Activated CD4-positive, alpha-beta T cell treated with anti-CD3 and anti-CD28 coated beads for 48 hours (primary cell): Measurements from ENCODE around the gene KIAA0513.
"Not testable (repeated sequence)": the region's sequence is repeated elsewhere in the genome, so short reads cannot be mapped to it uniquely, and the experiment has no call there.

Experiments used
- DNase-seq: peaks from one replicate; pipeline ENCODE4 v3.0.0-alpha.2; 2020

KIAA0513 gene

DNA sequence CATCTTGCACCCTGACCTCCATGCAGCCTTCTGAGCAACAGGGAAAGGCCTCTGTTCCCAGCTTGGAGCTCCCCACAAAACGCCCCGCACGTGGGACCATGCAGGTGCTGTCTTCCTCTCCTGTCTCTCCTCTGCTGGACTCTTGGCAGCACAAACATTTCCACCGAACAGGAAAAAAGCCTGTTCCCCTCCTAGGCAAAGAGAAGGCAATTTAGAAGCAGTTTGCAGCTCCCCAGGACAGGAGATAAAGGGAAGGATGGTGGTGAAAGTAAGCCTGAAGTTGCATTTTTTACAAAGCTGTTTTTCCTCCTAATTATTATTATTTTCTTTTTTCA, 92.4 kb downstream of the KIAA0513 start:
- DNase-seq, result no peak

DNA sequence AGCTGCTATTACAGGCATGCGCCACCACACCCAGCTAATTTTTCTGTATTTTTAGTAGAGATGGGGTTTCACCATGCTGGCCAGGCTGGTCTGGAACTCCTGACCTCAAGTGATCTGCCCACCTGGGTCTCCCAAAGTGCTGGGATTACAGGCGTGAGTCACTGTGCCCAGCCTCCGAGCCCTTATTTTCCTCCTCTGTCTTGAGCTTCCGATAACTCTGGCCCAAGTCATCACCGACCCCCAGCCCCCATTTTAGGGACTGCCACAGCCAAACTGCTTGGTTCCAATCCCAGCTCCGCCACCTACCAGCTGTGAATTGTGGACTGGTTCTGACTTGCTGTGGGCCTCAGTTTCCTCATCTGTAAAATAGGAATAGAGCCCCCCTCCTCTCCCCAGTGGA, 95.8 kb downstream of the KIAA0513 start:
- DNase-seq, result not testable (repeated sequence)

DNA sequence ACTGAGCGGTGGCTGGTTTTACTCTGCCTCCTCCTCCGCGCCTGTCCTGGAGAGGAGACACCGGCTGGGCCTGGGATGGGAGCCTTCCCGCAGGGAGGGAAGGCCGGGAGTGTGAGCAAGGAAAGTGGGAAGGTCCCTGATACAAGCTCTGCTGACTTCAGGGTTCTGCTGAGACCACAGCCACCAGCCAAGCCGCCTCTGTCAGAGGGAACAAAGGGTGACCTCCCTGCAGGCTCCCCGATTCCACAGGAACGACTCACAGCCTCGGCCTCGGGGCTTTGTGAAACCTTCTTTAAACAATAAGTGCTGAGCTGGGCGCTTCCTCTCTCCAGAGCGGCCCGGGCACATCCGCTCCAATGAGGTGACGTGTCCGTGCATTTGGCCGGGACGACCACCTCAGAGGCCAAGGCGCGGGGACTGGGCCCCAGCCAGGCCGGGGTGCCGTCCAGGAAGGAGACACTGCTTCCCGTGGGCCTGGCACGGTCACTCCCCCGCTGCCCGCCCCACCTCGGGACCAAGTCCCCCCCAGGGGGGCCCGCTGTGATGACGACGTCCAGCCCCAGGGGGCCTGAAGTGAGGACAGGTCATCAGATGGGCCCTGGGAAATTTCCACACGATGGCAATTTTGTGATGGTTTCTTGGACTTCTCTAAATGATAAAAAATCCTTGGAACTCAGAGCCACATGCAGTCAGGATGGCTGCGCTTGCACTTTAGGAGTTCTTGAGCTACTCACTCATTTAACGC, 96.5 kb downstream of the KIAA0513 start:
- no peak for DNase-seq

DNA sequence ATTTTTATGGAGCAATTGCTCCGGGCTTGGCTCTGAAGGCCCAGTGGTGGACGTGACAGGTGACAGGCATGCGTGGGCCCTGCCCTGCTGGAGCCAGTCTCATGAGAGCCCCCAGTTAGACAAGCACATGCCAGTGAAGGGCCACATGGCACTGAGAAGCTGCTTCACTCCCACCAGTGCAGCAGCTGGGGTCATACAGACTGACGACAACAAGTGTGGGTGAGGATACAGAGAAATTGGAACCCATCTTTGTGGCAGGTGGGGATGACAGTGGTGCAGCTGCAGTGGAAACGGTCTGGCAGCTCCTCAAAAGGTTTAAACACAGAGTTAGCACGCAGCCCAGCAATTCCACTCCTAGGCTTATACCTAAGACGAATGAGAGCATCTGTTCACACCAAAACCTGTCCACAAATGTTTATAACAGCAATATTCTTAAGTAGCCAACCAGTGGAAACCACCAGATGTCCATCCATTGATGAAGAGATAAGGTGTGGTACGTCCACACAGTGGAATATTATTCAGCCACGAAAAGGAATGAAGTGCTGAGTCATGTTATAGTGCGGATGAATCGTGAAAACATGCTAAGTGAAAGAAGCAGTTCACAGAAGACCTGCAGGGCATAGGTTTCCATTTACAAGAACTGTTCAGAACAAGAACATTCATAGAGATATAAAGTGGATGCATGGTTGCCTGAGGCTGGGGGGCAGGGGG, 97.2 kb downstream of the KIAA0513 start:
- no peak for DNase-seq

DNA sequence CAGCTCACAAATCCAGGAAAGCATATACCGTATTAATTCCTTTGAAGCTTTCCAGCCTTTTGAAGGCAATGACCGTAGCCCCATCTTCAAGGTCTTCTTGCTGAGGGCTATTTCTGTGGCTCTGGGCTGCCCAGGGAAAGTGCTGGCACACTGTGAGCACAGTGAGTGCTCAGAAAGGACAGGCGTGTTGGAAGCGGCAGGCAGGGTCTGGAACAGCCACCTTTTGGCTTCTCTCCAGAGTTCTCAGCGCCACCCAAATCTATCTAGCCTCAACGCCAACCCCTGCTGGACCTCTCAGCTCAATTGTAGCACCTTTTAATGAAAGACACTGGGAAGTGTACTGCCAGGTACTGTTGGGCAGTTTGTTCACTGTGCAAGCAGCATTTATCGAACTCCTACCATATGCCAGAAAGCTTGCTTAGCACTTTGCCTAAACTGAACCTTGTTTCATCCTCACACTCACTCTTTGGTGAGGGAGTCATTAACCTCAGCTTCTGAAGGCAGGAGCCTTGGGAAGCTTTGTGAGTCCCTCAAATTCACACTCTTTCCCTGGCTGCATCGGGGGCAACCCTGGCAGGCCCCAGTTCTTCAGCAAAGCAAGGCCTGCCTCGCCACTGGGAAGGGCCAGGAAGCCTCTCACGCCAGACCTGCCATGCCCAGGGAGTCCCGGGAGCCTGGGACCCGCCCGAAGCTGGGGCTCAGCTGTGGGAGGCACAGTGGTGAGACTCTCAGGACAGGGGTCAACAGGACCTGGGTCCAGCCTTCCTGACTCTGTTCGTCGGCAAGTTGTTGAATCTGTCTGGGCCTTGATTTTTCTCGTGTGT, 98.2 kb downstream of the KIAA0513 start:
- no peak for DNase-seq

DNA sequence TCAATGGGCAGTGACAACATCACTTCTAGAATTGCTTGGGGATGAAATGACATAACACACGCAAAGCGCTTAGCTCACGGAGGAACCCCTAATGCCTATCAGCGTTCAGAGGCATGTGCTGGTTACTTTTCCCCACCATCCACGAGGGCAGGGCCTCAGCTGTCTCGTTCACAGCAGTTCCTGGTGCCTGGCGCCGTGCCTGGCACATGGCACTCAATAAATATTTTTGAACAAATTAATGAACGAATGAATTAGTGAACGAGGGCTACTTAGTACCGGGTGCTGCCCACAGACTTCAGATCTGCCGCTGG, 98.8 kb downstream of the KIAA0513 start:
- DNase-seq, result no peak

DNA sequence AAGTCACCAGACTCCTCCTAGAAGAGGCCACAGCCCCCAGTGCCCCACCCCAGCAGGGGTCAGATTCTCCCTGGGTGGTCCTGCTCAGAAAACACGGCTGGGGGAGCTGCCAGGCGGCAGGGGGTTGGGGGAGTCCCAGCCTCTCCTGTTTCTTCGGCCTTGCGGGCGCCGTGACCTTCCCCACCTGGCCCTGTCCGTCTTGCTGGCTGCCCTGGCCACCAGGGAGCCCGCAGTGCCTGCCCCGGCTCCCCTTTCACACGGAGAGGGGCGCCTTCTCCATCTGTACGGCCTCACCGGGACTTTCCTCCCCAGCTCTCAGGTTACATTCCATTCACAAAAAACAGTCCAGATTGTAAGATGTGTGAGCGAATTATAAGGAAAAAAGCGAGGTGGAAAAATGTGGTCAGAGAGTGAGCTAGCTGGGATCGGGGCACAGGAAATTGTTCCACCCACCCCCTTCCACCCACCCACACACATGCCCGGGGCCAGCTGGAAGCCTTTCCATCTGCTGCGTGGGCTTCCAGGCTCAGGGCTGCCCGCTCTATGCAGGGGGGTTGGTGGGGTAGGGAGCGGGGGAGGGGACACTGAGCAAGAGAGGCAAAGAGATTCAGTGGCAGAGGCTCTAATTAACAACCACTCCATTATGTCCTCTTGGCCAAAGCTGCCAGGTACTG, 99.2 kb downstream of the KIAA0513 start:
- DNase-seq, result peak; percentile 43

DNA sequence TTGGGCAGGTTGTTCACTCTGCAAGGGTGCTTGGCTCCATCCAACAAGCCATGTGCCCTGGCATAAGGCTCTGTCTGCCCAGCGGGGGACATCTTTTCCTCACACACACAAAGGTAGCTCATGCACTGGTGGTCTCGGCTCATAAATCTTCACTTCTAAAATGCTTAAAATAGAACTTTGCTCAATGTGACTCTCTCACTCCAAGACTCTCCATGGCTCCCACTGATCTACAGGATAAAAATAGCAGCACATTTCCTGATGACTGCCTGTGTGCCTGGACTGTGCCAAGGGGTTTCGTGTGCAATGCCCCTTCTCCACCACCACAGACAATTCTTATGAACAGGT, 99.8 kb downstream of the KIAA0513 start:
- no peak for DNase-seq

DNA sequence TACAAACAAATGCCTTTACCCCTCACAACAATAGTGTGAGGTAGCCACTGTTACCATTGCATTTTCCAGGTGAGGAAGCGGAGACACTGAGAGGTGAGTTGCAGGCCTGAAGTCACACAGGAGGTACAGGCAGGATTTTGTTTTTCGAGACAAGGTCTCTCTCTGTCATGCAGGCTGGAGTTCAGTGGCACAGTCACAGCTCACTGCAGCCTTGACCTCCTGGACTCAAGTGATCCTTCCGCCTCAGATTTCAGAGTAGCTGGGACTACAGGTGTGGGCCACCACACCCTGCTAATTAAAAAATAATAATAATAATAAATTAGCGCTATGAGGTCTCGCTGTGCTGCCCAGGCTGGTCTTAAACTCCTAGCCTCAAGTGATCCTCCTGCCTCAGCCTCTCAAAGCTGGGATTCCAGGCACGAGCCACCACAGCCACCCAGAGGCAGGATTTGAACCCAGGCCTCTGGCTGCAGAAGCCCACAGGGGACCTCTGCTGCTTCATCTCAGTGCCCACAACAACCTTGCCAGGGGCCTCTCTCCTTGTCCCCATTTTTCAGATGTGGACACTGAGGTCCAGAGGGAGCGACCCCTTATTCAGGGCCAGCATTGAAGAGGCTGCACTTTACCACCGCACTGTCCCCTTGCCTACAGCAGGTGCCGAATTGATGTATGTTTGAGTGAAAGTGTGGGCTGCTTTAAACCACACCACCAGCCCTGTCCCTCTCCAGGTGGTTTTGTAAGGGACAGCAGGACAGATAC, 100.7 kb downstream of the KIAA0513 start:
- DNase-seq, result no peak

DNA sequence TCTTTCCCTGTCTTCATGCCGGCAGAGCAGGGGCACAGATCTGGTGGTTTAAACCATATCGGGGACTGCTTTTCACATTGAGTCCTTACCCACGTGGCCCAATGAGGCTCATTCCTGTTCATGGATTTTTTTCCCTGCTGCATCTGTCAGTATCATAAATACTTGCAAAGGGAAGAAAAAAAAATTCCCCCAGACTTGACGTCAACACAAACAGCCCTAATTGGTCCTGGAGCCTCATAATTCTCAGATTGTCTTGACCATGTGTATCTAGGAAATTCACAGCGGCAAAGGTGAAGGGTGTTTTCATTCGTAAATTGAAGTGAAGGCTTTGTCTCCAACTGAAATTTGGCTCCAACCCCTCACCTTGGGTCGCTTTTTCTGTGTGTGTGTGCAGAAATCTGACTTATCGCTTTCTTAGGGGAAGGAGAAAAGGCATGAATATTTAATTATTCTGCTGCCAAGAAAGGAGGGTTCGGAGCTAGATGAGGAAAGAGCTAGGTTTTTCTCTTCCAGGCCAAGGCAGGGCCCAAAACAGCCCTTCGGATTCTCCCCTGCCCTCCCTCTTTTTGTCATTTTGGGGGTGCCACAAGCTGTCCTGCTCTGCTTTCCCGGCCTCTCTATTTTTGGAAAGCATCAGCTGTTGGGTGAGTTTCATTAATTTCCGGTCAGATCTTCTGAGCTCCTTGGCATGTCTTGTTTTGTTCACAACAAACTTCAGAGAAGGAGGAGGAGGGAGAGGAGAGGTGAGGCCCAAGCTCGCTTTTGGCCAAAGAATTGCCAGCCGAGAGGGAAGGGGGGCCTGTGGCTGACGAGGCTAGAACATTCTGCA, 102.5 kb downstream of the KIAA0513 start:
- no peak for DNase-seq

DNA sequence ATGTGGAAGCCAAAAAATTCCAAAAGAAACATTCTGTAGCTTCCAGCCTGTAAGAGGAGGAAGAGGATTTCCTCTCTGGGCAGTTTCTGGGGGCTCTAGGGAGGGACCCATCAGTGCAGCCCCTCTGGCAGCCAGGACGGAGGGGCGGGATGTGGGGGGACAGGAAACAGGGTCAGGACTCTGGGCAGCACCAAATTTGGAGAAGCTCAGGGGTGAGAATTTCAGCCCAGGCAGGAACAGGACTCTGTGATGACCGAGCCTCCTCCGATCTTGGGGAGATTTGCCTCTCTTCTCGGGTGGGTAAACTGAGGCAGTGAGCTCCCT, 103.1 kb downstream of the KIAA0513 start:
- no peak for DNase-seq

DNA sequence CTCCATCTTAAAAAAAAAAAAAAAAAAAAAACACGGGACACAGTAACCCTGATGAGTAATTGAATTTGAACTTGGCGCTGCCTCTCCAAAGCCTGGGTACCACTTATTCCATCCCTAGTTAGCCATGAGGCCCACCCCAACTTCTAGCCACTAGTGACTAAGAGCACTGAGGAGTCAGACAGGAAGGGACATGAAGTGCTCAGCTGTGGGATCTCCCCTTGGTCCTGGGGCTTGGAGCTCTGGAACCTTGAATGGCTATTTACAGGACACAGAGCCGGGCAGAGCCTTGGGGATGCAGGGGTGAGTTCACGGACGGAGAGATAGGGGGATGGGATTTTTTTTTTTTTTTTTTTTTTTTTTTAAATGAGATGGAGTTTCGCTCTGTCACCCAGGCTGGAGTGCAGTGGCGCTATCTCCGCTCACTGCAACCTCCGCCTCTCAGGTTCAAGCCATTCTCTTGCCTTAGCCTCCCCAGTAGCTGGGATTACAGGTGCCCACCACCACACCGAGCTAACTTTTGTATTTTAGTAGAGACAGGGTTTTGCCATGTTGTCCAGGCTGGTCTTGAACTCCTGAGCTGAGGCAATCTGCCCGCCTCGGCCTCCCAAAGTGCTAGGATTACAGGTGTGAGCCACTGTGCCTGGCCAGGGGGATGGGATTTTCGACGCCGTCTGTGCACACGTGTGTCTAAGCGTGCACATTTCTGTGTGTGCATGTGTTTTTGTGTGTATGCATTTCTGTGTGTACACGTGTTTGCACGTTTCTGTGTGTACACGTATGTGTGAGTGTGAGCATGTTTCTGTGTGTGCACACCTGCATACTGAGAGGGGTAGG, 105.1 kb downstream of the KIAA0513 start:
- DNase-seq, result no peak

DNA sequence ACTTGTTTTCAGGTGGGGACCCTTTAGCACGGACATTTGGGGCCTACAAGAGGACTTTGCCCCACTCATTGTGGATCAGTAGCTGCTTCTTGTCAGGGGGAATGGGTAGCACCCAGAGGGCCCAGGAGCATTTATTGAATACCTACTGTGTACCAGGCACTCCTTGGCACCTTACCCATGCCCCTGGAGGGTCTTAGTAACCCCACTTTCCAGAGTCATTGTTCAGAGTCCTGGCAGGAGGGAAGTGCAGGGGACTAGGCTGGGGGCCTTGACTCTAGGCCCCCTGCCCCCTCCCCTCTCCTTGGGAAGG, 105.7 kb downstream of the KIAA0513 start:
- no peak for DNase-seq

DNA sequence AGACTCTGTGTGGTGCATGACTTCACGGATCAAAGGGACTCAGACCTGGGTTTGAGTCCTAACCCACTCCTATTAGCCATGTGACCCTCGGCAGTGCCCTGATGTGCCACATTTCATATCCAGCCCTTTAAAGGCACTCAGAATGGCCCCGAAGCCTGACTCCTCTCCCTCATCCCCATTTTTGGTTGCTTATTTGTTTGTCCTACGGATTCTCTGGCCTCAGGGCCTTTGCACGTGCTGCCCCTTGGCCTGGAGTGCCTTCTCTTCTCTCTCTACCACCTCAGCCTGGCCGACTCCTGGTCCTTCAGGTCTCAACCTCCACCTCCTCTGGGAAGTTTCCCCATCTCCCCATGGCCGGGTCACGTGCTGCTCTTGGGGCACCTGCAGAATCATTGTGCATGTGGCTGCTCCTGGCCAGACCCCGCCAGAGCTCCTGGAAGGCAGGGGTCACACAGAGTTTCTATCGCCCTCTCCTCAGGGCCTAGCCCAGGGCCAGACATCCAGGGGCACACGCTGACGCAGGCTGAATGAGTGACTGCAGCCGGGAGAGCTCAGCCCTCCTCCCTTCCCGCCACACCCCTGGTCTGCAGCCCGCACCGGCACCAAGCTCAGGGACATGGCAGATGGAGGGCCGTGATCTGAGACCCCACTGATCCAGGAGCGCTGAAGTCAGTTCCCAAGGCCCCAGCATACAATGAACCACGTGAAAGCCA, 106.6 kb downstream of the KIAA0513 start:
- no peak for DNase-seq

DNA sequence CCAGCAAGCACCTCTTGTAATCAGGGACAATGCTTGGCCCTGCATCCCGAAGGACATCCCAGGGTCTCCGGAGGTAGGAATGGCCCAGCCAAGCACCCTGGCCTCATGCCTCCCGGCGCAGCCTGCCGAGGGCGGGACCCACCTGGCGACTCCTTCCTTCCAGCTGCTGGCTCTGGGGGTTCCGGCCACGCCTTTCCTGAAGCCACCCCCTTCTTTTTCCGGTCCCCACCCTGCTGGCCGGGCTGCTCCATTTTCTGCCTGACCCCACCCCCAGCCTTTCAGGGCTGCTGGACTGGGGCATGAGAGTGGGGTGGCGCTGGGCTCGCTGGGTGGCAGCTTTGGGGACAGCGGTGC, 107.2 kb downstream of the KIAA0513 start:
- DNase-seq, result no peak

DNA sequence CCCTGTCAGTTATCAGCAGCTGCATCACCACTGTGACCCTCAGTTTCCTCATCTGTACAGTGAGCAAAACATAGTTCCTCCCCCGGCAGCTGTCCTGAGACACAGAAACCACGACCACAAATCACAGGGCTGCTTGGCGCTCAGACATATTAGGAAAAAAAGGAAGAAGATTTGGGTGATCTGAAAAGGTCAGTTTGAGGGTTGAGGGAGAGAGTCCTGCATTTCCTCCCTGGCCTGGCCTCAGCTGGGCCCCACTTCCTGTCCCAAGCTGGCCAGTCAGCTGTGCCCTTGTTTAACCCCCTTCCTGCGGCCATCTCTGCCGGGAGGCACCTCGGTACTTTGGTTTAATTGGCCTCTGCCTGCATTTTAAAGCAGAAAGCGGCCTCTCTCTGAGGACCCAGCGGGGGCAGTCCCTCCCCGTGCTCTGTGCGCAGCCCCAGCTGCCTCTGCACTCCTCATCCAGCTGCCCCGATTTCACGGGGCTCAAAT, 108.7 kb downstream of the KIAA0513 start:
- DNase-seq, result no peak

DNA sequence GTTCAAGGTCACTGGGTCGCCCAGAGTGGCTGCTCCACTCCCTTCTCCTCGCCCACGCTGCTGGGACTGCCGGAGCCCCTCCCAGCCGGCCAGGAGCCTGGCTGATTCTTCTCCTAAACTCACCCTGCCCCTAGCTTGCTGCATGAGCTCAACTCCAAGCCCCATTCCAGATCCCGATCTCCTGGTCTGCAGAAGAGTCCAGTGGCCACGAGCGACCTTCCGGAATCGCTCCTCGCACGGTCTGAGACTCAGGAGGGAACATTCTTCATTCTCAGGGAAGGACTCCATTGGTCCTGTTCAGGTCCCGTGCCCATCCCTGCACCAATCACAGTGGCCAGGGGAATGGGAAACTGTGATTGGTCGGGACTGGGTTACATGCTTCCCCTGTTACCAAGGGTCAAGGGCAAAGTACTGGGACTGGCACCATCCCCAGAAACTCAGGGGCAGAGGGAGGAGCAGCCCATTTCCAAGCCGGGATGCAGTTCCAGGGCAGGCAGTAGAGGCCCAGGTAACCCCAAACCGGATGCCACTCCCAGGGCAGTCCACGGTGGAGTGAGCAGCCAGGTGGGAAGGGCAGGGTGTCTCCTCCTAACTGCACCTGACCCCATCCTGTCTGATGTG, 109.2 kb downstream of the KIAA0513 start:
- no peak for DNase-seq

DNA sequence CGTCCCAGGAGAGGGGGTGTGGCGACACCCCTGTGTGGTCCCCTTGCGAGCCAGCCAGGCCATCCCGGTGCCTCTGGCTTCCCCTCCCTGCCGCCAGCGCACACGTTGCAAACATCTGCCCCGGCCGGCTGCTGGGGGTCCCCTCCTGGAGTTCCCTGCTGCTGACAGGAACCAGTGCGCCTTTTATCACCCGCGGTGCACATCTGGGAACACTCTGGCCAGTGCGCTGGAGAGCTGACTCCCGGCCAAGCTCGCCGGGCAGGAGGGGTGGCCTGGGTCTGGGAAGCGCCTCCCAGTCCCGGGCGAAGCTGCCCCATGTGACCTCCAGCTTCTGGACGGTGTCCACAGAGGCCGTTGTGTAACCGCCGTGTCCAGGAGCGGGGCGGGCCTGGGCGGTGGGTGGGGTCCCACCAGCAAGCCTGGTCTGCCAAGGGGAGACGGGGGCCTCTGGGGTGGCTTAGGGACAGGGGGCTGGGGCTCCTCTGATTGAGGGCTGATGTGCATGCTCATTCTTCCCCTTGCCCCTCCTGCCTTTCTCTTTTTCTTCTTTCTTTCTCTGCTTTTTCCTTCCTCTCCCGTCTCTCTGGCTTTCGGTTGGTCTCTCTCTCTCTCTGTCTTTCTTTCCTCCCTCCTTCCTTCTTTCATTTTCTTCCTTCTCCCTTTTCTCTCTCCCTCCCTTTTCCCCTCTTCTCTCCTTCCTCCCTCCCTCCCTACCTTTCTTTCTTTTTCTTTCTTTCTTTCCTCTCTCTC, 109.9 kb downstream of the KIAA0513 start:
- DNase-seq, result no peak

DNA sequence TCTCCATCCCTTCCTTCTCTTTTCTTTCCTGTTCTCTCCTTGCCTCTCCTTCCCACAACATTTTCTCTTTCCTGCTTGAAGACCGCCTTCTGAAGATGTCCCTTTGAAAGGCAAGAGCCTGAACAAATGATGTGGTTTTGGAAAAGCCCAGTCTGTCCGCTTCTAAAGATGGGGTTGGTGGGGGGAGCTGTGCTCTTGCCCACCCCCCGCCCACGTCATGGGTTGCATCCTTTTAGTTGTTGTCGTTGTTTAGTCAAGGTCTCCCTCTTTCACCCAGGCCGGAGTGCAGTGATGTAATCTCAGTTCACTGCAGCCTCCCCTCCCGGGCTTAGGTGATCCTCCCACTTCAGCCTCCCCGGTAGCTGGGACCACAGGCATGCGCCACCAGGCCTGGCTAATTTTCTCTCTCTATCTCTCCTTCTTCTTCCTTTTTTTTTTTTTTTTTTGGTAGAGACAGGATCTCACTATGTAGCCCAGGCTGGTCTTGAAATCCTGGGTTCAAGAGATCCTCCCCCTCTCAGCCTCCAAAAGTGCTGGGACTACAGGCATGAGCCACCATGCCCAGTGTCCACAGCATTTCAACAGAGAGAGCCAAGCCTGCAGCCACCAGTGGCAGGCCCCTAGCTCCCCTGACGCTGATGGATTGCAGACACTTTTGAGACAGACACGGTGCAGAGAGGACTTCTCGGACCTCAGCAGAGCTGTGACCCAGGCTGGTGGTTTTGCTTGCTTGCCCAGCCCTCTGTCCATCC, 110.7 kb downstream of the KIAA0513 start:
- no peak for DNase-seq
